ENCODE results near the gene TGFB2. TPM values are rescaled to one million over a fixed set of nuclear protein-coding genes. Genes with fewer than 3 reads are reported as not detected.

The TGFB2 gene
- total RNA-seq, 1 experiment from 2014 or later, result 2.5 TPM

DNA sequence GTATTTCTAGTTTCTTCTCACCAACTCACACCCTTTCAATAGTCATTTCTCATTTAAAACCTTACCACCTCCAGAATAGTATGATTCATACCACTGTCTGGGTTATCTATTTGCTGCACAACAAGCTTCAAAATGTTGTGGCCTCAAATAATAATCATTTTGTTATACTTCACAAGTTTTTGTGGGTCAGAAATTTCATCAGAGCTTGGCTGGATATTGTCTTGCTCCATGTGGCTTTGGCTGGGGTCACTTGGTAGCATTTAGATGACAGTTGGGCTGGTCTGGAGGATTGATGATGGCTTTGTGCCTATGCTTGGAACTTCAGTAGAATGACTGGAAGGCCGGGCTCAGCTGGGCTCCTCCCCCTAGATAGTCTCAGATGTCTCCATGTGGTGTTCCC, 66.0 kb downstream of the TGFB2 start:
- CTCF ChIA-PET, result no interaction called here
- ATAC-seq (no peak), DNase-seq (ENCODE audit: low spot score) (no peak)
- TF ChIP-seq, protein P1, sequence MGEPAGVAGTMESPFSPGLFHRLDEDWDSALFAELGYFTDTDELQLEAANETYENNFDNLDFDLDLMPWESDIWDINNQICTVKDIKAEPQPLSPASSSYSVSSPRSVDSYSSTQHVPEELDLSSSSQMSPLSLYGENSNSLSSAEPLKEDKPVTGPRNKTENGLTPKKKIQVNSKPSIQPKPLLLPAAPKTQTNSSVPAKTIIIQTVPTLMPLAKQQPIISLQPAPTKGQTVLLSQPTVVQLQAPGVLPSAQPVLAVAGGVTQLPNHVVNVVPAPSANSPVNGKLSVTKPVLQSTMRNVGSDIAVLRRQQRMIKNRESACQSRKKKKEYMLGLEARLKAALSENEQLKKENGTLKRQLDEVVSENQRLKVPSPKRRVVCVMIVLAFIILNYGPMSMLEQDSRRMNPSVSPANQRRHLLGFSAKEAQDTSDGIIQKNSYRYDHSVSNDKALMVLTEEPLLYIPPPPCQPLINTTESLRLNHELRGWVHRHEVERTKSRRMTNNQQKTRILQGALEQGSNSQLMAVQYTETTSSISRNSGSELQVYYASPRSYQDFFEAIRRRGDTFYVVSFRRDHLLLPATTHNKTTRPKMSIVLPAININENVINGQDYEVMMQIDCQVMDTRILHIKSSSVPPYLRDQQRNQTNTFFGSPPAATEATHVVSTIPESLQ (CRISPR knock-in tag; IDR thresholded peaks at IDR 0.05), result no peak
- TF ChIP-seq, protein P2, sequence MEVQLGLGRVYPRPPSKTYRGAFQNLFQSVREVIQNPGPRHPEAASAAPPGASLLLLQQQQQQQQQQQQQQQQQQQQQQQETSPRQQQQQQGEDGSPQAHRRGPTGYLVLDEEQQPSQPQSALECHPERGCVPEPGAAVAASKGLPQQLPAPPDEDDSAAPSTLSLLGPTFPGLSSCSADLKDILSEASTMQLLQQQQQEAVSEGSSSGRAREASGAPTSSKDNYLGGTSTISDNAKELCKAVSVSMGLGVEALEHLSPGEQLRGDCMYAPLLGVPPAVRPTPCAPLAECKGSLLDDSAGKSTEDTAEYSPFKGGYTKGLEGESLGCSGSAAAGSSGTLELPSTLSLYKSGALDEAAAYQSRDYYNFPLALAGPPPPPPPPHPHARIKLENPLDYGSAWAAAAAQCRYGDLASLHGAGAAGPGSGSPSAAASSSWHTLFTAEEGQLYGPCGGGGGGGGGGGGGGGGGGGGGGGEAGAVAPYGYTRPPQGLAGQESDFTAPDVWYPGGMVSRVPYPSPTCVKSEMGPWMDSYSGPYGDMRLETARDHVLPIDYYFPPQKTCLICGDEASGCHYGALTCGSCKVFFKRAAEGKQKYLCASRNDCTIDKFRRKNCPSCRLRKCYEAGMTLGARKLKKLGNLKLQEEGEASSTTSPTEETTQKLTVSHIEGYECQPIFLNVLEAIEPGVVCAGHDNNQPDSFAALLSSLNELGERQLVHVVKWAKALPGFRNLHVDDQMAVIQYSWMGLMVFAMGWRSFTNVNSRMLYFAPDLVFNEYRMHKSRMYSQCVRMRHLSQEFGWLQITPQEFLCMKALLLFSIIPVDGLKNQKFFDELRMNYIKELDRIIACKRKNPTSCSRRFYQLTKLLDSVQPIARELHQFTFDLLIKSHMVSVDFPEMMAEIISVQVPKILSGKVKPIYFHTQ (CRISPR knock-in tag; IDR thresholded peaks at IDR 0.05), result no peak
- Mint-ChIP-seq H3K4me3 (no peak overlapping the region), H3K4me1 (0 out of 2 replicates have a peak, but pooled peaks cover 9% of the 10 kb centered on the region), H3K27ac (no peak overlapping the region), H3K36me3 (no peaks in the 10 kb centered on the region), H3K27me3 (ENCODE audit: low read depth) (no peaks in the 10 kb centered on the region), H3K9me3 (no peaks in the 10 kb centered on the region)
- POLR2A ChIA-PET, result no interaction called here

DNA sequence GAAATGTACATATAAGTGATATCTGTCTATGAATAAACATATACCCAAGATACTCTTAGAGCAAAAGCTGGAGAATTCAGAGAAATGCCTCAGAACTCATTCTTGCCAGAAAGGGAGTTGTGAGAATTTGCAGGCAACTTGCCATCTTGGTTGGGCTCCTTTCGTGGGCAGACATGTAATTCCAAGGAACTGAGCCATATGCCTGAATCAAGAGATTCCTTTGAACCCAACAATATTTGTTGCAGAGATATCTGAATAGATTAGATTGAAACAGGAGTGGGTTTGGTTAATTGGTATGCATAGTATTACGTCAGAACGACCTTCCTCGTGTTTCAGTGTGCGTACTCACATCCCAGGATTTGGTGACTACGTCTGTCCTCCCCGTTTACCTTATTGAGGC, 67.0 kb downstream of the TGFB2 start:
- CTCF ChIA-PET, result no interaction called here
- POLR2A ChIA-PET, result no interaction called here
- Mint-ChIP-seq H3K27ac (no peak overlapping the region), H3K9me3 (peaks cover 6% of the 10 kb centered on the region), H3K36me3 (peaks cover 5% of the 10 kb centered on the region; the same call in 1 of the 2 replicates), H3K4me1 (0 out of 2 replicates have a peak, but pooled peaks cover 4% of the 10 kb centered on the region), H3K4me3 (no peak overlapping the region), H3K27me3 (ENCODE audit: low read depth) (no peaks in the 10 kb centered on the region)
- ATAC-seq (no peak), DNase-seq (ENCODE audit: low spot score) (no peak)
- TF ChIP-seq SP1 (CRISPR knock-in tag; conservative IDR thresholded peaks at IDR 0.05) (no peak), ZNF396 (CRISPR knock-in tag; IDR thresholded peaks at IDR 0.05; ENCODE audit: borderline replicate concordance) (no peak), SOX15 (CRISPR knock-in tag; IDR thresholded peaks at IDR 0.05) (no peak), EMX1 (CRISPR knock-in tag; IDR thresholded peaks at IDR 0.05) (no peak), JUN (CRISPR knock-in tag; IDR thresholded peaks at IDR 0.05) (no peak), ETV6 (CRISPR knock-in tag; IDR thresholded peaks at IDR 0.05) (no peak), TEAD4 (CRISPR knock-in tag; IDR thresholded peaks at IDR 0.05) (no peak), TP53 (CRISPR knock-in tag; IDR thresholded peaks at IDR 0.05) (no peak), CBFB (CRISPR knock-in tag; IDR thresholded peaks at IDR 0.05; ENCODE audit: low read depth) (no peak), MYBL2 (CRISPR knock-in tag; IDR thresholded peaks at IDR 0.05) (no peak), ELF4 (CRISPR knock-in tag; IDR thresholded peaks at IDR 0.05; ENCODE audit: low read depth) (no peak)
- TF ChIP-seq, protein P3, sequence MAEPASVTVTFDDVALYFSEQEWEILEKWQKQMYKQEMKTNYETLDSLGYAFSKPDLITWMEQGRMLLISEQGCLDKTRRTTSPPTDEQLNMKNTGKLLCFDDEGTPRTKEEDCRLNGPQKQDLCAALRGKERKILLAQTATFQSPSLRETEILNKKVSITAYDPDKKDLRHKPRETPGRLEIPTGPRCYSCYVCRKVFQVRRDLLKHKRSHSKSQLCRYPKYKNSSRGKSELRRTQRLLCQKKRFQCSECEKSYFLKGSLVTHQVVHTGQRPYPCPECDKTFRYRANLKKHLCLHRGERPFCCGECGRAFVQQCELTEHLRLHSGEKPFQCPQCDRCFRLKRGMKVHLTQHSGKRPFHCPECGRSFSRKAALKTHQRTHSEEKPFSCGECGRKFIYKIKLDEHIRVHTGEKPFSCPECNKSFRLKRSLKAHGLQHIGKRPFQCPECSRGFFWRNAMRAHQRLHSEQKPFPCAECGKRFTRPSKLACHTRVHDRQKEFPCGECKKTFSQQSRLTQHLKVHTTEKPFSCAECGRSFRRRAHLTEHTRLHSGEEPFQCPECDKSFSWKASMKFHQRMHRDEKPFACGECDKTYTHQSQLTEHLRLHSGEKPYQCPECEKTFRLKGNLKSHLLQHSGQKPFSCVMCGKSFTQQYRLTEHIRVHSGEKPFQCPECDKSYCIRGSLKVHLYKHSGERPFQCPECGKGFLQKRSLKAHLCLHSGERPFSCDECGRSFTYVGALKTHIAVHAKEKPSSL (CRISPR knock-in tag; conservative IDR thresholded peaks at IDR 0.05), result no peak
- TF ChIP-seq, protein P4, sequence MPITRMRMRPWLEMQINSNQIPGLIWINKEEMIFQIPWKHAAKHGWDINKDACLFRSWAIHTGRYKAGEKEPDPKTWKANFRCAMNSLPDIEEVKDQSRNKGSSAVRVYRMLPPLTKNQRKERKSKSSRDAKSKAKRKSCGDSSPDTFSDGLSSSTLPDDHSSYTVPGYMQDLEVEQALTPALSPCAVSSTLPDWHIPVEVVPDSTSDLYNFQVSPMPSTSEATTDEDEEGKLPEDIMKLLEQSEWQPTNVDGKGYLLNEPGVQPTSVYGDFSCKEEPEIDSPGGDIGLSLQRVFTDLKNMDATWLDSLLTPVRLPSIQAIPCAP (CRISPR knock-in tag; IDR thresholded peaks at IDR 0.05), result no peak
- TF ChIP-seq, protein P5, sequence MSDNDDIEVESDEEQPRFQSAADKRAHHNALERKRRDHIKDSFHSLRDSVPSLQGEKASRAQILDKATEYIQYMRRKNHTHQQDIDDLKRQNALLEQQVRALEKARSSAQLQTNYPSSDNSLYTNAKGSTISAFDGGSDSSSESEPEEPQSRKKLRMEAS (CRISPR knock-in tag; IDR thresholded peaks at IDR 0.05), result no peak
- TF ChIP-seq, protein P6, sequence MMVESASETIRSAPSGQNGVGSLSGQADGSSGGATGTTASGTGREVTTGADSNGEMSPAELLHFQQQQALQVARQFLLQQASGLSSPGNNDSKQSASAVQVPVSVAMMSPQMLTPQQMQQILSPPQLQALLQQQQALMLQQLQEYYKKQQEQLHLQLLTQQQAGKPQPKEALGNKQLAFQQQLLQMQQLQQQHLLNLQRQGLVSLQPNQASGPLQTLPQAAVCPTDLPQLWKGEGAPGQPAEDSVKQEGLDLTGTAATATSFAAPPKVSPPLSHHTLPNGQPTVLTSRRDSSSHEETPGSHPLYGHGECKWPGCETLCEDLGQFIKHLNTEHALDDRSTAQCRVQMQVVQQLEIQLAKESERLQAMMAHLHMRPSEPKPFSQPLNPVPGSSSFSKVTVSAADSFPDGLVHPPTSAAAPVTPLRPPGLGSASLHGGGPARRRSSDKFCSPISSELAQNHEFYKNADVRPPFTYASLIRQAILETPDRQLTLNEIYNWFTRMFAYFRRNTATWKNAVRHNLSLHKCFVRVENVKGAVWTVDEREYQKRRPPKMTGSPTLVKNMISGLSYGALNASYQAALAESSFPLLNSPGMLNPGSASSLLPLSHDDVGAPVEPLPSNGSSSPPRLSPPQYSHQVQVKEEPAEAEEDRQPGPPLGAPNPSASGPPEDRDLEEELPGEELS (CRISPR knock-in tag; IDR thresholded peaks at IDR 0.05), result no peak
- TF ChIP-seq, protein P7, sequence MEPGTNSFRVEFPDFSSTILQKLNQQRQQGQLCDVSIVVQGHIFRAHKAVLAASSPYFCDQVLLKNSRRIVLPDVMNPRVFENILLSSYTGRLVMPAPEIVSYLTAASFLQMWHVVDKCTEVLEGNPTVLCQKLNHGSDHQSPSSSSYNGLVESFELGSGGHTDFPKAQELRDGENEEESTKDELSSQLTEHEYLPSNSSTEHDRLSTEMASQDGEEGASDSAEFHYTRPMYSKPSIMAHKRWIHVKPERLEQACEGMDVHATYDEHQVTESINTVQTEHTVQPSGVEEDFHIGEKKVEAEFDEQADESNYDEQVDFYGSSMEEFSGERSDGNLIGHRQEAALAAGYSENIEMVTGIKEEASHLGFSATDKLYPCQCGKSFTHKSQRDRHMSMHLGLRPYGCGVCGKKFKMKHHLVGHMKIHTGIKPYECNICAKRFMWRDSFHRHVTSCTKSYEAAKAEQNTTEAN (CRISPR knock-in tag; IDR thresholded peaks at IDR 0.05), result no peak
- TF ChIP-seq, protein P8, sequence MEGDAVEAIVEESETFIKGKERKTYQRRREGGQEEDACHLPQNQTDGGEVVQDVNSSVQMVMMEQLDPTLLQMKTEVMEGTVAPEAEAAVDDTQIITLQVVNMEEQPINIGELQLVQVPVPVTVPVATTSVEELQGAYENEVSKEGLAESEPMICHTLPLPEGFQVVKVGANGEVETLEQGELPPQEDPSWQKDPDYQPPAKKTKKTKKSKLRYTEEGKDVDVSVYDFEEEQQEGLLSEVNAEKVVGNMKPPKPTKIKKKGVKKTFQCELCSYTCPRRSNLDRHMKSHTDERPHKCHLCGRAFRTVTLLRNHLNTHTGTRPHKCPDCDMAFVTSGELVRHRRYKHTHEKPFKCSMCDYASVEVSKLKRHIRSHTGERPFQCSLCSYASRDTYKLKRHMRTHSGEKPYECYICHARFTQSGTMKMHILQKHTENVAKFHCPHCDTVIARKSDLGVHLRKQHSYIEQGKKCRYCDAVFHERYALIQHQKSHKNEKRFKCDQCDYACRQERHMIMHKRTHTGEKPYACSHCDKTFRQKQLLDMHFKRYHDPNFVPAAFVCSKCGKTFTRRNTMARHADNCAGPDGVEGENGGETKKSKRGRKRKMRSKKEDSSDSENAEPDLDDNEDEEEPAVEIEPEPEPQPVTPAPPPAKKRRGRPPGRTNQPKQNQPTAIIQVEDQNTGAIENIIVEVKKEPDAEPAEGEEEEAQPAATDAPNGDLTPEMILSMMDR (IDR thresholded peaks at IDR 0.05), result no peak
- TF ChIP-seq, protein P9, sequence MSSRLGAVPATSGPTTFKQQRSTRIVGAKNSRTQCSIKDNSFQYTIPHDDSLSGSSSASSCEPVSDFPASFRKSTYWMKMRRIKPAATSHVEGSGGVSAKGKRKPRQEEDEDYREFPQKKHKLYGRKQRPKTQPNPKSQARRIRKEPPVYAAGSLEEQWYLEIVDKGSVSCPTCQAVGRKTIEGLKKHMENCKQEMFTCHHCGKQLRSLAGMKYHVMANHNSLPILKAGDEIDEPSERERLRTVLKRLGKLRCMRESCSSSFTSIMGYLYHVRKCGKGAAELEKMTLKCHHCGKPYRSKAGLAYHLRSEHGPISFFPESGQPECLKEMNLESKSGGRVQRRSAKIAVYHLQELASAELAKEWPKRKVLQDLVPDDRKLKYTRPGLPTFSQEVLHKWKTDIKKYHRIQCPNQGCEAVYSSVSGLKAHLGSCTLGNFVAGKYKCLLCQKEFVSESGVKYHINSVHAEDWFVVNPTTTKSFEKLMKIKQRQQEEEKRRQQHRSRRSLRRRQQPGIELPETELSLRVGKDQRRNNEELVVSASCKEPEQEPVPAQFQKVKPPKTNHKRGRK (CRISPR knock-in tag; IDR thresholded peaks at IDR 0.05; ENCODE audit: borderline replicate concordance), result no peak

All from WTC11 (cell line).